Activated T-cell treated with anti-CD3 and anti-CD28 coated beads, Interleukin-2, amount 50 U/mL, for 72 hours (primary cell): ENCODE results near the gene SLC40A1. TPM values are rescaled to one million over a fixed set of nuclear protein-coding genes. Genes with fewer than 3 reads are reported as not detected.

Experiments used
- ATAC-seq, 2 donors: fragments of 150-1000 bp; cut with Tn5 transposase; replicated peaks in 1 of 2; 2 replicates each; pipeline ENCODE4 v1.10.0; 2021; ENCODE audit warnings: moderate library complexity in 2 of 2, mild to moderate bottlenecking in 1 of 2
- DNase-seq, 2 donors: peaks; one replicate each; pipeline ENCODE4 v3.0.0; 2021 to 2022; ENCODE audit warnings: mixed read lengths in 1 of 2
- H3K27ac Mint-ChIP-seq: one replicate; pipeline ENCODE4 v1.8.0; 2022; ENCODE audit warnings: mild to moderate bottlenecking, moderate library complexity, mixed read lengths
- H3K27me3 Mint-ChIP-seq: one replicate; pipeline ENCODE4 v1.8.0; 2022; ENCODE audit warnings: low read depth, mixed read lengths
- H3K36me3 Mint-ChIP-seq, 2 donors: one replicate each; pipeline ENCODE4 v1.8.0; 2022; ENCODE audit warnings: mixed read lengths in 2 of 2, mild to moderate bottlenecking in 1 of 2; ENCODE audit not compliant: insufficient read depth in 2 of 2
- H3K4me1 Mint-ChIP-seq: one replicate; pipeline ENCODE4 v1.8.0; 2022; ENCODE audit warnings: low read depth, mixed read lengths
- H3K4me3 Mint-ChIP-seq, 2 donors: one replicate each; pipeline ENCODE4 v1.8.0; 2022; ENCODE audit warnings: mild to moderate bottlenecking in 2 of 2, mixed read lengths in 2 of 2, moderate library complexity in 2 of 2
- H3K9me3 Mint-ChIP-seq, 2 donors: one replicate each; pipeline ENCODE4 v1.8.0; 2022; ENCODE audit warnings: mixed read lengths in 2 of 2
- total RNA-seq, 2 donors: library from RNA; stranded (reverse); gene quantifications; one replicate each; pipeline ENCODE4 v1.2.3, GENCODE V29; 2022

The SLC40A1 gene, protein sequence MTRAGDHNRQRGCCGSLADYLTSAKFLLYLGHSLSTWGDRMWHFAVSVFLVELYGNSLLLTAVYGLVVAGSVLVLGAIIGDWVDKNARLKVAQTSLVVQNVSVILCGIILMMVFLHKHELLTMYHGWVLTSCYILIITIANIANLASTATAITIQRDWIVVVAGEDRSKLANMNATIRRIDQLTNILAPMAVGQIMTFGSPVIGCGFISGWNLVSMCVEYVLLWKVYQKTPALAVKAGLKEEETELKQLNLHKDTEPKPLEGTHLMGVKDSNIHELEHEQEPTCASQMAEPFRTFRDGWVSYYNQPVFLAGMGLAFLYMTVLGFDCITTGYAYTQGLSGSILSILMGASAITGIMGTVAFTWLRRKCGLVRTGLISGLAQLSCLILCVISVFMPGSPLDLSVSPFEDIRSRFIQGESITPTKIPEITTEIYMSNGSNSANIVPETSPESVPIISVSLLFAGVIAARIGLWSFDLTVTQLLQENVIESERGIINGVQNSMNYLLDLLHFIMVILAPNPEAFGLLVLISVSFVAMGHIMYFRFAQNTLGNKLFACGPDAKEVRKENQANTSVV
- 1 to 10 TPM; 4.5 to 5.0 TPM for total RNA-seq

DNA sequence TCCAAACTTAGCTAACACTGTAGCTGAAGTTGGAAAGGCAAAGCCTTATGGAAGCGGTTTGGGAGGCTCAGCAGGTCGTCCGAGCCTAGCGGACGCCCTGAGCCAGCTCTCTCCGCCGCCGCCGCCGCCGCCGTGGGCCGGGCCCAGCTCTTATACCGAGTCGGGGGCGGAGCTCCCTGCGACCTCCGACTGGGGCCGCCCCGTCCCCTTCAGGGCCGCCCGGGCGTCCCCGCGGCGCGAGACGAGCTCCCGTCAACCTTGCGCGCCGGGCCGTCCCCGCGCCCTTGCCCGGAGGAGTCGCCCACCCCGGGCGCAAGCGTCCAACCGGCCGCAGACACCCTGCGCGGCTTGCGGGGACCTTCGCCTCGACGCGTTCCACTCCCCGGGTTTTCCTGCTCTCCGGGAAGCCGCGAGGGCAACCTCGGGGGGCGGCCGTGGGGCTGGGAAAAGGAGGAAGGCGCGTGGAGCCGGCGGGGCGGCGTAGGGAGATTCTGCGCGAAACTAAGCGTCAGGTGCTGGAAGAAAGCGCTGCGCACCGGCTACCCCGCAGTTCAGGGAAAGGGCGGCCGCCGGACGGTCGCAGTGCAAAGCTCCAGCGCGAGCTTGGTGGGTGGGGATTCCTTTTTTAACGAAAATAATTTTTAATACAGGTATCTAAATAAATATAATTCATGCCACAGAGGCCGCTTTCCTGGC is at the start of gene SLC40A1:
SLC40A1 (minus strand) TSS at position 129 of the 696 bp plus-strand sequence. CDS start 326 bp downstream, outside the sequence.
- peak; percentile 98 to 99 for ATAC-seq
- peak within 1 kb of the TSS; percentile 8 for H3K27ac Mint-ChIP-seq
- H3K27me3 Mint-ChIP-seq: peaks cover 23% of the 10 kb centered on the region

DNA sequence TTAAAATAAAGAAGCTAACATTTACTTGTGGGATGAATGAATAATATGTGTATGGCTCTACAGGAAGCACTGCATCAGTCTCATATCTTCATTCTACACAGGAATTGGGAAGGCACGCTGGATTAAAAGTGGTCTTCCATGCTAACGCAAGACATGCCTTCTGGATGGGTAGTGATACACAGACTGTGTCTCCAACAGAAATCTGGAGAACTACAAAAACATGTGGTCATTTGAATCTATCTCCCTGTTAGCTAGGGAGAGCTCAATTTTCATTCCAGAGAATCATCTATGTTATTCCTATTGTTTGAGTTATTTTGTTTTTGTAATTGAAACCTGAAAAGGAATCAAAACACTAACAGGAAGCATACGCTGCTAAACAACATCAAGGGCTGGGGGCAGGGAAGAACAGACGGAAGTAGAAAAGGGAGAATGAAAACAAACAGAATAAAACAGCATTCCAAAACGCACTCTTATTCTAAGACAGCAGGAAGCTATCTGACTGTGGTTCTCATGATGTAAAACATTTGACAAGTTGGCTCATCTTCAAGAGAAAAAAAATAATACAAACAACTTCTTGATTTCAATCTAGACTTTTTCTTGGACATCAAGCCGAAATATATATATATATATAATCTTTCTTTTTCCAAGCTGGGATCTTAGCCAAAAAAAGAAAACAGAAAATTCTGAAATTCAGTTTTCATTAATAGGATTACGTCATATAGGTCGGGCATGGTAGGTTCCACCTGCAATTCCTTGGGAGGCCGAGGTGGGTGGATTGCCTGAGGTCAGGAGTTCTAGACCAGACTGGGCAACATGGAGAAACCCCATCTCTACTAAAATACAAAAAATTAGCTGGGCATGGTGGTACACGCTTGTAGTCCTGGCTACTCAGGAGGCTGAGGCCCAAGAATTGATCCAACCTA is 49.2 kb upstream of the SLC40A1 start:
- H3K27ac Mint-ChIP-seq: no peak overlapping the region
- ATAC-seq: no peak

More for the DNA sequence above, at the start of gene SLC40A1:
- Mint-ChIP-seq H3K4me3 (peak within 1 kb of the TSS; percentile 78 to 82), H3K36me3 (peaks cover 3% of the 10 kb centered on the region in 2 donors), H3K4me1 (peaks cover 49% of the 10 kb centered on the region), H3K9me3 (peaks cover 0 to 2% of the 10 kb centered on the region in 2 donors)
- DNase-seq: peak; percentile 81 to 82

DNA sequence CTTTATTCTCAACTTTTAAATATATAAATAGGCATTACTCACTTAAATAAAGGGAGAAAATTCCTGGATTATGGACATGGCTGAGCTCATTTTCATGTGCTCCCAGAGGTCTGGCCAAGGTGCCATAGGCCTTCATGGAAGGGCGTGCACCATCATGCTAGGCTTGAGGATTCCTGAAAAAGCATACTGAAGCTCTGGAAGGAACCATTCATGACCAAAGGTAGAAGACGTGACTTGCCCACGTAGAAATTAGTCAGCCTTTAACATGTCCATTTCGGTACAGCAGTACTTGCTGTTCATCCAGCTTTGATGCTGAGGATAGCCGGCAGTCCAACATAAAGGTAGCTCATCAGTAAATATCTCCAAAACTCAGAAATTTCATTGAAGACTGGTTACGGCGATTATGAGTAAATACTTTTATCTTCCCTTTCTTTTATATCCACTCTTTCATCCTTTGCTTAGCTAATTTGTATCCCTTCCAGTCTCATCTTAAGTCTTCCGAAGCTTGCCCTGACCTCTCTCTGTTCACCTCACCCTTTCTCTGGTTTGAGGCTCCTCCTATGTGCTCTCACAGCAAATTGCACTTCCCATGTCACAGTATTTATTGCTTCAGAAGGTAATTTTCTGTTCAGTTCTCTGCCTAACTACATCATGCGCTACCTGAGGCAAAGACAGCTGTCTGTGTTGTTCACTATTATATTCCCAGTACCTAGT is 48.4 kb upstream of the SLC40A1 start:
- H3K4me1 Mint-ChIP-seq: peaks cover 20% of the 10 kb centered on the region
- H3K36me3 Mint-ChIP-seq: no peaks in the 10 kb centered on the region
- H3K9me3 Mint-ChIP-seq: no peaks in the 10 kb centered on the region
- H3K4me3 Mint-ChIP-seq: no peak overlapping the region
- ATAC-seq (no peak), DNase-seq (no peak)
- H3K27me3 Mint-ChIP-seq: no peaks in the 10 kb centered on the region
- H3K27ac Mint-ChIP-seq: no peak overlapping the region

More for the DNA sequence above, 49.2 kb upstream of the SLC40A1 start:
- DNase-seq: no peak
- H3K27me3 Mint-ChIP-seq: no peaks in the 10 kb centered on the region
- no peaks in the 10 kb centered on the region for H3K9me3 Mint-ChIP-seq
- H3K4me3 Mint-ChIP-seq: no peak overlapping the region
- H3K4me1 Mint-ChIP-seq: peaks cover 12% of the 10 kb centered on the region
- no peaks in the 10 kb centered on the region for H3K36me3 Mint-ChIP-seq

DNA sequence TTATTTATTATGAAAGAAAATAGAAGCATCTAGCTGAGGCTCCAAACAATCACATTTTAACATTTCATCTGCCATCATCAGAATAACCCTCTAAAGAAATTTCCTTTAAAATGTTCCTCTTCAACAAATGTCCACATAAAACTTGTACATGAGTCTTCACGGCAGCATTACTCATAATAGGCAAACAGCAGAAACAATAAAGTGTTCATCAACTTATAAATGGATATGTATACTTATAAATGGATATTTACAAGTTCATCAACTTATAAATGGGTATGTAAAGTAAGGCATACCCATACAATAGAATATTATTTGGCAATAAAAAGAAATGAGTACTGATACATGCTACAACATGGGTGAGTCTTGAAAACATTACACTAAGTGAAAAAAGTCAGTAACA is 47.2 kb upstream of the SLC40A1 start:
- DNase-seq (no peak), ATAC-seq (no peak)
- no peak overlapping the region for H3K4me3 Mint-ChIP-seq
- no peaks in the 10 kb centered on the region for H3K27me3 Mint-ChIP-seq
- H3K4me1 Mint-ChIP-seq: peaks cover 28% of the 10 kb centered on the region
- H3K27ac Mint-ChIP-seq: no peak overlapping the region
- H3K36me3 Mint-ChIP-seq: no peaks in the 10 kb centered on the region
- no peaks in the 10 kb centered on the region for H3K9me3 Mint-ChIP-seq

DNA sequence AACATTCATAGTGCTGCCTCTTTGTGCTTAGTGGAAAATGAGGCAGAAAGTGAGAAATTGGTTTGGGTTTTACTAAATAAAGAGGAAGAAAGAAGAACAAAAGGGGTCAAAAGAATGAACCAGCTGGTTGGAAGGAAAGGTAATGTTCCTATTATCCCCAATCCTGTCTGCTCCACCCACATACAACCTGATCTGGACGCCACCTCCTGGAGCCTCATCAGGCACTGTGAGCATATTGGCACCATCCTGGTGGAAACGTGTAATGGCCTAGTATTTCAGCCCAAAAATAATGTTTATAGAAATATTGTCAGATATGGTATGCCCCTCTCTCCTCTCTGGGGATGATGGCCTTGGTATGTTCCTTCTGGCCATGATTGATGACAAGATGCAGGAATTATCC is 45.0 kb upstream of the SLC40A1 start:
- no peak for ATAC-seq
- no peaks in the 10 kb centered on the region for H3K36me3 Mint-ChIP-seq
- no peak overlapping the region for H3K27ac Mint-ChIP-seq
- H3K4me3 Mint-ChIP-seq: no peak overlapping the region
- H3K9me3 Mint-ChIP-seq: no peaks in the 10 kb centered on the region
- H3K27me3 Mint-ChIP-seq: no peaks in the 10 kb centered on the region
- peaks cover 28% of the 10 kb centered on the region for H3K4me1 Mint-ChIP-seq
- DNase-seq: no peak

DNA sequence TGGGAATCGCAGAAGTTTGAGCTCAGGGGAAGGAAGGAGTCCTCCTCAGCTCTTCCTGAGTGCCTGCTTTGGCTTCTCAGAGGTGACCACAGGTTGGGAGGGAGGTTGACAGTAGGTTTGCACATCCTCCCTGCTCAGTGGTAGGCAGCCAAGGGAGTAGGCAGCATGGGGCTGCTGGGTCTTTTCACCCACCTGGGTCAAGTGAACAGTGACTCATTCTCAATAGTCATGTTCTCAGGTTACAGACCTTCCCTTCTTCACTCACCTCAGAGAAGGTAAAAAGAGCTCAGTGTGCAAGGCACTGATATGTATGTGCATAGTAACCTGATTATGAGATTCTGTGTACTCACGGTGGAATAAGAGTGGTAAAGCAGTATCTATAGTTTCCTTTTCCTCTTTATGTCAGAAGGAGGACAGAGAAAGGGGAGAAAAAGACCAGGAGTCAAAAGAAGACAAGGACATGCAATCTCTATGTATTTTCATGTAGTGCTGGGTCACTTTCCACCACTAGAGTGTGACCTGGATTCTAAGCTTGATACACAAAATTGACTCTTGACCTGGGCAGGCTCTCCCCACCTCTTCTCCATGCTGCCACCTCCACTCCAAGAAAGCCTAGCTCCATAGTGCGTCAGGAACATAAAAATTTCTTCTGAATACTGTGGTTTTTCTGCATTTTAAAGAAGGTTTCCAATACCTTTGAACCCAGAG is 44.2 kb upstream of the SLC40A1 start:
- Mint-ChIP-seq H3K4me1 (peaks cover 28% of the 10 kb centered on the region), H3K4me3 (no peak overlapping the region), H3K27me3 (no peaks in the 10 kb centered on the region), H3K36me3 (no peaks in the 10 kb centered on the region), H3K9me3 (no peaks in the 10 kb centered on the region), H3K27ac (no peak overlapping the region)
- no peak for DNase-seq
- ATAC-seq: peak; percentile 47 to 62

DNA sequence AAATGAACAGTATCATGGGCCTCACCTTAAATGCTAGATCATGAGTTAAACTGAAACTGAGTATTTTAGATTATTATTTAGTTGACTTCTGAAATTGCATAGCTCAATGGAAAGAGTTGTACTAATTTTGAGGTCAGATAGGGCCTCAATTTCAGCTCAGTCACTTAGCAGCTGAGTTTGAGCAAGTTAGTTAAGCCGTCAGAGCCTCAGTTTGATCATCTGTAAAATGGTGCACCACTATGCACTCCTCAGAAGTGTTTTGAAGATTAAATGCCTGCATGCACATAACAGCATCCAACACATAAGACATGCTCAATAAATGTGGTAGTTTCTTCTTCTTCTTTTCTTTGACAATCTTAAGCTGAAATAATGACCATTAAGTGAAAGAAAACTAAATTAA is 42.5 kb upstream of the SLC40A1 start:
- H3K27ac Mint-ChIP-seq: no peak overlapping the region
- peaks cover 28% of the 10 kb centered on the region for H3K4me1 Mint-ChIP-seq
- no peak for DNase-seq
- no peaks in the 10 kb centered on the region for H3K36me3 Mint-ChIP-seq
- ATAC-seq: no peak
- no peaks in the 10 kb centered on the region for H3K27me3 Mint-ChIP-seq
- H3K9me3 Mint-ChIP-seq: no peaks in the 10 kb centered on the region
- H3K4me3 Mint-ChIP-seq: no peak overlapping the region

DNA sequence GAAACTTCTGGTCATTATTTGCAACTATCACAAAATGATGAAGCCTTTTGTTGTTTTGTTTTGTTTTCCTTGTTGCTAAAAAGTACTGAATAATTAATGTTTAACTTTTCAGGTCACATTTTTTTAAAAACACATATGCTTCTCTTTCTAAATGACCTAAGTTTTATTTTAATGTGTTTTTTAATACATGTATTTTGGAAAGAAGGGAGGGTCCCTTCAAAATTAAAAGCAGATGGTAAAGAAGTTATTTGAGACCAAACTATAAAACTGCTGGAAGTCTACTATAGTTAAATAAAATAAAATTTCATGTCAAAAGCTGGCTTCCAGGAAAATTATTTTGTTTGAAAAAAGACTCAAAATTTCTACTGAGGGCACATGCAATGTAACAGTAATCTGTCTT is 41.2 kb upstream of the SLC40A1 start:
- ATAC-seq: no peak
- no peak overlapping the region for H3K4me3 Mint-ChIP-seq

DNA sequence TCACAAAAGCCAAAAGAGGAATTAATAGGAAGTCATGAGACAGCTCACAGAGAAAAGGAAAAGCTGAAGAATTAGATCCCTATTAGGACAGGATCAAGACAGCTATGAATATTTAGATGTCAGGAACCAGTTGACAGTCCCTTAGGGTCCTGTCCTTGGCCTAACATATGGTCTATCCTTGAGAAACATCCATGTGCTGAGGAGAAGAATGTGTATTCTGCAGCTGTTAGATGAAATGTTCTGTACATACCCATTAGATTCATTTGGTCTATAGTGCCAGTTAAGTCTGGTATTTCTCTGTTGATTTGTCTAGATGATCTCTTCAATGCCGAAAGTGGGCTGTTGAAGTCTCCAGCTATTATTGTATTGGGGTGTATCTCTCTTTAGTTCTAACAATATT is 37.6 kb upstream of the SLC40A1 start:
- Mint-ChIP-seq H3K27ac (no peak overlapping the region), H3K27me3 (no peaks in the 10 kb centered on the region), H3K36me3 (no peaks in the 10 kb centered on the region), H3K4me1 (no peaks in the 10 kb centered on the region), H3K9me3 (no peaks in the 10 kb centered on the region), H3K4me3 (no peak overlapping the region)
- ATAC-seq: no peak
- no peak for DNase-seq

More for the DNA sequence above, 41.2 kb upstream of the SLC40A1 start:
- no peak for DNase-seq
- Mint-ChIP-seq H3K27me3 (no peaks in the 10 kb centered on the region), H3K9me3 (no peaks in the 10 kb centered on the region), H3K4me1 (peaks cover 28% of the 10 kb centered on the region), H3K27ac (no peak overlapping the region), H3K36me3 (no peaks in the 10 kb centered on the region)

DNA sequence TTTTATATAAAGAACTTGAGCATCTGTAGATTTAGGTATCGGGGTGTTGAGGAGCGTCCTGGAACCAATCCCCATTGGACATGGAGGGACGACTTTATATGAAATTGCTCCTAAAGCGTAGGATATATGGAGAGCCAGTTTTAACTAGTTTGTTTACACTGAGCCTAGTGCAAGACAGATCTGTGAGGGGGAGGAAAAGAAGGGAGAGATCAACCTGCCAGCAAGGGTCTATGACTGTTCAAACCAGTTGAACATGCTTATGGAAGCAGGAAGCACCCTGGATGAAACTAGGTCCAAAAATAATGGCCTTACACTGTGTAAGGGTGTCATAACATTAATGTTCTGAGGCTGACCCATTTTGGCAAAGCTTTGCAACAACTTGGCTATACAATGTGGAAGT is 34.0 kb upstream of the SLC40A1 start:
- no peaks in the 10 kb centered on the region for H3K4me1 Mint-ChIP-seq
- no peaks in the 10 kb centered on the region for H3K27me3 Mint-ChIP-seq
- H3K9me3 Mint-ChIP-seq: no peaks in the 10 kb centered on the region
- no peak for ATAC-seq
- DNase-seq: no peak
- H3K4me3 Mint-ChIP-seq: no peak overlapping the region
- no peak overlapping the region for H3K27ac Mint-ChIP-seq
- no peaks in the 10 kb centered on the region for H3K36me3 Mint-ChIP-seq

DNA sequence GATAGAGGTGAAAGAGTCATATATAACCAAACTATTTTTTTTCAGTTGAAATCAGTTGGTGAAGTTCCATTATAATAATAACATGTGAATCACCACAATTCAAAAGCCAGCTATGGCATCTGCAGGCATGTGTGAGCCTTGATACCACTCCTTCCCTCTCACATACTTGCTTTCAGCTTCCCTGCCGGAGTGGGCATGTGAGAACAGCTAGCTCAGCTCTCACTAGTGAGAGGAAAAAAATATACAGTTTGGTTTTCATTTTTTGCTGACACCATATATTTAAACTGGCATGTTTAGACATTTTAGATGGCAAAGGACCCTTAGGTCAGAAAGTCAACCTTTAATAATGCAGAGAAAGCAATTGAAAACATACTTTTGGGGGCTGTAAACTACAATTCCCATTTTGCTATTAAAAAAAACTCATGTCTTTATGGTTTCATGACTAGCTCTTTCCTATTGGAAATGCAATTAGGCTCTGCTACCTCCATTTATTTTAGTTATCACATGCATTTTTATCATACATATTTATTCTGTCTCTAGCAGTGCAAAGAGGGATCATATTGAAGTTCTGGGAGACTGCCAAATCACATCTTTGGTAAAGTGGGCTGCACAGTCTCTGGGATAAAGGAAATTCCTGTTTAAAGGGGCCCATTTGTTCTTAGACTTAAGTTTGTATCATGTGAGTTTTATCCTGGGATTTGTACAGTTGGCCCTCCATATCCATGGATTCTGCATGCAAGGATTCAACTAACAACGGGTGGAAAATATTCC is 33.2 kb upstream of the SLC40A1 start:
- Mint-ChIP-seq H3K4me1 (no peaks in the 10 kb centered on the region), H3K4me3 (no peak overlapping the region), H3K27me3 (no peaks in the 10 kb centered on the region), H3K9me3 (no peaks in the 10 kb centered on the region), H3K27ac (no peak overlapping the region), H3K36me3 (no peaks in the 10 kb centered on the region)
- no peak for ATAC-seq
- no peak for DNase-seq
